ENCODE results near the gene PLEKHH1.
"Not testable (repeated sequence)": the region's sequence is repeated elsewhere in the genome, so short reads cannot be mapped to it uniquely, and the experiment has no call there.

The PLEKHH1 gene

DNA sequence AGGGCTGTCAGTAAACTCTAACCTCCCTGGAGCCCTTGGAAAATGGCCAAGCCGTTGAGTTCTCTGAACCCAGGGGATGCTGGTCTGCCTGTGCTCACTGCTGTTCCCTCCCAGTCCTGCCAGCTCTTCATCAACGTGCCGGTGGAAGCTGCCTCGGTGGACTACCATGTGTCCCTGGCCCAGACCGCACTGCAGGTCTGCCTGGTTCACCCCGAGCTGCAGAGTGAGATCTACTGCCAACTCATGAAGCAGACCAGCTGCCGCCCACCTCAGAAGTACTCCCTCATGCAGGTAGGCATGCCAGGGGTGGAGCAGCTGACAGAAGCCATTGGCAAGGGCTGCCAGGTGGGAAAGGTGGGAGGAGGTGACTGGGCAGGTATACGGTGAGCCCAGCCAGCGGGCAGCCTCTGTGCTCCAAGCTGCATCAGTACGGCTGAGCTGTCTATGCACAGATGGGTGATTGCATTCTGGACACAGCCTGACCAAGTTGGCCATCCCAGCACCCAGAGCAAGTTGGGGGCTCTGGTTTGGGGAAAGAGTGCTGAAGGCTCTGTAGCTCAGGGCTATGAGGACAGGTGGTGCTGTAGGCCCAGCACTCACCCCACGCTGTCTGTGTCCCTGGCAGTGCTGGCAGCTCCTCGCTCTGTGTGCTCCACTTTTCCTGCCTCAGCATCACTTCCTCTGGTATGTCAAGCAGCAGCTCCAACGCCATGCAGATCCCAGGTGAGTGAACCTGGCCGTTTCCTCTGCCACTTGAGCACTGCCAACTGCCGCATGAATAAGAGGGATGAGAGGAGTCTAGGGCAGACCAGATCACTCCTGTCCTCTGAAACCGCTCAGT is 45.0 kb downstream of the PLEKHH1 start:
- Histone ChIP-seq H3K9me3 (ENCODE audit: insufficient read depth, low read depth, low read length) (no peaks in the 10 kb centered on the region), H3K9ac (ENCODE audit: low read depth, low read length) (no peak overlapping the region), H3K4me1 (ENCODE audit: insufficient read depth, low read length) (no peaks in the 10 kb centered on the region), H3K27me3 (ENCODE audit: insufficient read depth, low read length) (no peaks in the 10 kb centered on the region), H3K36me3 (ENCODE audit: insufficient read depth, low read depth, low read length) (peaks cover 67% of the 10 kb centered on the region), H3K27ac (ENCODE audit: low read length) (no peak overlapping the region), H3K4me3 (ENCODE audit: low read length) (no peak overlapping the region)

GRCh38 chr14:67579040-67579439 is 46.0 kb downstream of the PLEKHH1 start:
- no peak overlapping the region for H3K9ac ChIP-seq (ENCODE audit: low read depth, low read length)
- H3K9me3 ChIP-seq (ENCODE audit: insufficient read depth, low read depth, low read length) = no peaks in the 10 kb centered on the region
- H3K27me3 ChIP-seq (ENCODE audit: insufficient read depth, low read length) = no peaks in the 10 kb centered on the region
- peaks cover 75% of the 10 kb centered on the region for H3K36me3 ChIP-seq (ENCODE audit: insufficient read depth, low read depth, low read length)
- no peak overlapping the region for H3K4me3 ChIP-seq (ENCODE audit: low read length)
- no peaks in the 10 kb centered on the region for H3K4me1 ChIP-seq (ENCODE audit: insufficient read depth, low read length)
- H3K27ac ChIP-seq (ENCODE audit: low read length) = no peak overlapping the region

GRCh38 chr14:67579636-67580035 is 46.5 kb downstream of the PLEKHH1 start:
- Histone ChIP-seq H3K27me3 (ENCODE audit: insufficient read depth, low read length) (no peaks in the 10 kb centered on the region), H3K9me3 (ENCODE audit: insufficient read depth, low read depth, low read length) (no peaks in the 10 kb centered on the region), H3K27ac (ENCODE audit: low read length) (no peak overlapping the region), H3K4me1 (ENCODE audit: insufficient read depth, low read length) (no peaks in the 10 kb centered on the region), H3K4me3 (ENCODE audit: low read length) (no peak overlapping the region), H3K9ac (ENCODE audit: low read depth, low read length) (no peak overlapping the region), H3K36me3 (ENCODE audit: insufficient read depth, low read depth, low read length) (peaks cover 80% of the 10 kb centered on the region)

- Histone ChIP-seq H3K9ac (ENCODE audit: low read depth, low read length) (no peak overlapping the region), H3K27ac (ENCODE audit: low read length) (no peak overlapping the region), H3K4me1 (ENCODE audit: insufficient read depth, low read length) (no peaks in the 10 kb centered on the region), H3K36me3 (ENCODE audit: insufficient read depth, low read depth, low read length) (peaks cover 78% of the 10 kb centered on the region), H3K4me3 (ENCODE audit: low read length) (no peak overlapping the region), H3K27me3 (ENCODE audit: insufficient read depth, low read length) (no peaks in the 10 kb centered on the region), H3K9me3 (ENCODE audit: insufficient read depth, low read depth, low read length) (no peaks in the 10 kb centered on the region)
Measured at GRCh38 chr14:67580336-67581171, 47.5 kb downstream of the PLEKHH1 start.

DNA sequence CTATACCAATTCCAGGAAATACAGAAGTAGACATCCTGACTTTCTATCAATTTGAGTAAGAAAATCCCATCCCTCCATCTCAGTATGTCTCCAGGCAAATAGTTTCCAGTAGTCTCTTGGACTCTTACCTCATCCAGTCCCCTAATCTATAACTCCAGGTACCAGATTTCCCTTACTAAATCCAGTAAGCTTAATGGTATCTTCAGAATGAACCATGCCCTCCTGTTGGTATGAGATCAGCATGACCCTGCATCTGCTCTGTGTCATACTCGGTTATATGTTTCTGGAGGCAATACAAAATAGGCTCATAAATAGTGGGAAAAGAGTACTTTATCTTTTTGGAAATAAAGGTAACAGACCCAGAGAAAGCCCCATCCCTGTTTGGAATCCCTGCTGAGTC is 48.6 kb downstream of the PLEKHH1 start:
- Histone ChIP-seq H3K27ac (ENCODE audit: low read length) (no peak overlapping the region), H3K36me3 (ENCODE audit: insufficient read depth, low read depth, low read length) (peaks cover 78% of the 10 kb centered on the region)

GRCh38 chr14:67582061-67582460 is 49.0 kb downstream of the PLEKHH1 start:
- Histone ChIP-seq H3K36me3 (ENCODE audit: insufficient read depth, low read depth, low read length) (peaks cover 78% of the 10 kb centered on the region), H3K27ac (ENCODE audit: low read length) (no peak overlapping the region), H3K9me3 (ENCODE audit: insufficient read depth, low read depth, low read length) (no peaks in the 10 kb centered on the region), H3K9ac (ENCODE audit: low read depth, low read length) (no peak overlapping the region), H3K4me1 (ENCODE audit: insufficient read depth, low read length) (no peaks in the 10 kb centered on the region), H3K4me3 (ENCODE audit: low read length) (no peak overlapping the region), H3K27me3 (ENCODE audit: insufficient read depth, low read length) (no peaks in the 10 kb centered on the region)

More for the DNA sequence above, 48.6 kb downstream of the PLEKHH1 start:
- Histone ChIP-seq H3K9ac (ENCODE audit: low read depth, low read length) (no peak overlapping the region), H3K9me3 (ENCODE audit: insufficient read depth, low read depth, low read length) (no peaks in the 10 kb centered on the region), H3K27me3 (ENCODE audit: insufficient read depth, low read length) (no peaks in the 10 kb centered on the region), H3K4me3 (ENCODE audit: low read length) (no peak overlapping the region), H3K4me1 (ENCODE audit: insufficient read depth, low read length) (no peaks in the 10 kb centered on the region)

GRCh38 chr14:67583711-67584644 is 50.9 kb downstream of the PLEKHH1 start:
- Histone ChIP-seq H3K4me1 (ENCODE audit: insufficient read depth, low read length) (no peaks in the 10 kb centered on the region), H3K27me3 (ENCODE audit: insufficient read depth, low read length) (no peaks in the 10 kb centered on the region), H3K27ac (ENCODE audit: low read length) (no peak overlapping the region), H3K9me3 (ENCODE audit: insufficient read depth, low read depth, low read length) (no peaks in the 10 kb centered on the region), H3K9ac (ENCODE audit: low read depth, low read length) (no peak overlapping the region), H3K36me3 (ENCODE audit: insufficient read depth, low read depth, low read length) (peaks cover 82% of the 10 kb centered on the region), H3K4me3 (ENCODE audit: low read length) (no peak overlapping the region)

DNA sequence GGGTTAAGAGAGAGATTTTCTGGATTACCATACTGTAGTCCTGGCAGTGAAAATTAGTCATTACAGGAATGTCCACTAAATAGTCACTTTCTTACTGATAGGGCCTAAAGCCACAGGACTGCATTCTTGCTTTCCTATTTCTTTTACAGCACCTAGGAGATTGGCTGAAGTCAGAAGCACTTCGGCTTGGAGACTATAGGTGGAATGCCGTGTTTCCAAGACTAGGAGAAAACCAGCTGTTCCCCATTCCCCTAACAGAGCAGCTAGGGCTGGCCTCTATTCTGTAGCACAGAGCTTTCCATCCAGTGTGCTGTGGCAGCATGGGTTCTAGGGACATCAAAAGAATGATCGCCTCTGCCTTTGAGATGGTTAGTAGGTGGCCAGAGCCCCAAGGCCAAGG is 51.9 kb downstream of the PLEKHH1 start:
- H3K36me3 ChIP-seq (ENCODE audit: insufficient read depth, low read depth, low read length) = peaks cover 82% of the 10 kb centered on the region
- H3K9ac ChIP-seq (ENCODE audit: low read depth, low read length) = no peak overlapping the region

DNA sequence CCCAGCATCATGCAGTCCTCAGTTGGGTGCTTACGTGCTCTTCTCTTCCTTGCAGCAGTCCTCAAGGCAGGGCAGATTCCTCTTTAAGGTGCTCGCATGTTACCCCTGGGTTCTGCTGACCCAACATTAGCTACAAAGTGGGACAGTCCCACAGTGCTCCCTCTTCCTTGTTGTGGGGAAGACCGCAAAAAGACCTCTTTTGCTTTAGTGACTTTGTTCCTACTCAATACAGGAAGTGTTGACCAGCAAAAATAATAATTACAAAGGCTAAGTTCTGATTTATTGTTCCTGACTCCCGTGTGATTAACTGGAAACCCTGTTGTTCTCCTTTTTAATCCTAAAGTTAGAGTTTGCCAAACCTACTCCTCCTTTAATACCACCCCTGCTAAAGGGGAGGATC is 53.3 kb downstream of the PLEKHH1 start:
- H3K9ac ChIP-seq (ENCODE audit: low read depth, low read length) = no peak overlapping the region
- no peak overlapping the region for H3K27ac ChIP-seq (ENCODE audit: low read length)
- no peaks in the 10 kb centered on the region for H3K9me3 ChIP-seq (ENCODE audit: insufficient read depth, low read depth, low read length)
- peaks cover 72% of the 10 kb centered on the region for H3K36me3 ChIP-seq (ENCODE audit: insufficient read depth, low read depth, low read length)
- no peaks in the 10 kb centered on the region for H3K27me3 ChIP-seq (ENCODE audit: insufficient read depth, low read length)
- no peak overlapping the region for H3K4me3 ChIP-seq (ENCODE audit: low read length)
- H3K4me1 ChIP-seq (ENCODE audit: insufficient read depth, low read length) = no peaks in the 10 kb centered on the region

More for the DNA sequence above, 51.9 kb downstream of the PLEKHH1 start:
- H3K4me3 ChIP-seq (ENCODE audit: low read length) = no peak overlapping the region
- no peaks in the 10 kb centered on the region for H3K9me3 ChIP-seq (ENCODE audit: insufficient read depth, low read depth, low read length)
- no peak overlapping the region for H3K27ac ChIP-seq (ENCODE audit: low read length)
- no peaks in the 10 kb centered on the region for H3K4me1 ChIP-seq (ENCODE audit: insufficient read depth, low read length)
- no peaks in the 10 kb centered on the region for H3K27me3 ChIP-seq (ENCODE audit: insufficient read depth, low read length)

DNA sequence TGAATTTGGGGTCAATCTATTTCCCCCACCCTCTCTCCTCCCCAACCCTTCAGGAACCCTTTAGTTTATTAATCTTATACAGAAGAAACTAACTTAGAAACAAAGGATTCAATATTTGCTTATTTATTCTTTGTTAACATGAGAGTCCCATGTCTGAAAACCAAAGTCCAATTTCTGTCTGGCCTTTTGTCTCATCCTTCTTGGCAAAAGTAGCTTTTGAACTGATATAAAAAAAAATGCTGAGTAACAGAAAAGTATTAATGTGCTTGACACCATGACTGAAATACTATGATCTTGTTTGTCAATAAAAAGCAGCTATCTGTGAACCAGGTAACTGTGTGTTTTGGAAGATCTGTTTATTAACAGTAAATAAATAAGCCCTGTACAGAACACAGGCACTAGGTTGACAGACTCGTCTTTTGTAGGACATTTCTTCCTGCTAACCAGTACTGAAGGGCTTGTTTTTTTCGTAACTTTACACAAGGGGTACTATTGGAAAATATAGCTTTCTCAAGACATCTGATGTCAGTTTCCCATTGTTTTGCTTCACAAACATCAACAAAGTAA is 56.2 kb downstream of the PLEKHH1 start:
- no peaks in the 10 kb centered on the region for H3K4me1 ChIP-seq (ENCODE audit: insufficient read depth, low read length)
- no peak overlapping the region for H3K9ac ChIP-seq (ENCODE audit: low read depth, low read length)
- H3K9me3 ChIP-seq (ENCODE audit: insufficient read depth, low read depth, low read length) = no peaks in the 10 kb centered on the region
- H3K4me3 ChIP-seq (ENCODE audit: low read length) = no peak overlapping the region
- no peaks in the 10 kb centered on the region for H3K27me3 ChIP-seq (ENCODE audit: insufficient read depth, low read length)
- H3K27ac ChIP-seq (ENCODE audit: low read length) = no peak overlapping the region
- peaks cover 56% of the 10 kb centered on the region for H3K36me3 ChIP-seq (ENCODE audit: insufficient read depth, low read depth, low read length)

DNA sequence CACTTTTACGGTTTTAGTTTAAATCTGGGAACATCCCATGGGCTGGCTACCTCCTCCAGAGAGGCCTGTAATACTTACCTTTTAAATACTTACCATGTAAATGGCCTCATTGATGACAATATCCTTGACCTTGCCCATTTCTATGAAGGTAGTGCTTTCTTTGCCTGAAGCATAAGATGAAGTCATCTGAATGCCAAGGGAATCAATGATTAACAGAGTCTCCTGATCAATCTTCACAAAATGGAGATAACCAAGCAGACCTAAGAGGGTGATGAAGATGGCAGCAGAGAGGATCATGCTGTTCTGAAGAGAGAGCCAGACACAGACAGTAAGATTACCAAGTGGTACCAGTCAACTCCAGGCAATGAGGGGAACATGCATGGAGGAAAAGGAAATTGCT is 60.6 kb downstream of the PLEKHH1 start:
- not testable (repeated sequence) for H3K27ac ChIP-seq (ENCODE audit: low read length); H3K9ac ChIP-seq (ENCODE audit: low read depth, low read length); H3K27me3 ChIP-seq (ENCODE audit: insufficient read depth, low read length); H3K4me3 ChIP-seq (ENCODE audit: low read length); H3K4me1 ChIP-seq (ENCODE audit: insufficient read depth, low read length); H3K9me3 ChIP-seq (ENCODE audit: insufficient read depth, low read depth, low read length)
- peaks cover 21% of the 10 kb centered on the region for H3K36me3 ChIP-seq (ENCODE audit: insufficient read depth, low read depth, low read length)

Measured in iPS-20b (cell line).